ENCODE data around the gene MARK3.

GRCh38 chr14:103456167-103456835, 71.1 kb downstream of the MARK3 start:
- TF ChIP-seq, protein P1, sequence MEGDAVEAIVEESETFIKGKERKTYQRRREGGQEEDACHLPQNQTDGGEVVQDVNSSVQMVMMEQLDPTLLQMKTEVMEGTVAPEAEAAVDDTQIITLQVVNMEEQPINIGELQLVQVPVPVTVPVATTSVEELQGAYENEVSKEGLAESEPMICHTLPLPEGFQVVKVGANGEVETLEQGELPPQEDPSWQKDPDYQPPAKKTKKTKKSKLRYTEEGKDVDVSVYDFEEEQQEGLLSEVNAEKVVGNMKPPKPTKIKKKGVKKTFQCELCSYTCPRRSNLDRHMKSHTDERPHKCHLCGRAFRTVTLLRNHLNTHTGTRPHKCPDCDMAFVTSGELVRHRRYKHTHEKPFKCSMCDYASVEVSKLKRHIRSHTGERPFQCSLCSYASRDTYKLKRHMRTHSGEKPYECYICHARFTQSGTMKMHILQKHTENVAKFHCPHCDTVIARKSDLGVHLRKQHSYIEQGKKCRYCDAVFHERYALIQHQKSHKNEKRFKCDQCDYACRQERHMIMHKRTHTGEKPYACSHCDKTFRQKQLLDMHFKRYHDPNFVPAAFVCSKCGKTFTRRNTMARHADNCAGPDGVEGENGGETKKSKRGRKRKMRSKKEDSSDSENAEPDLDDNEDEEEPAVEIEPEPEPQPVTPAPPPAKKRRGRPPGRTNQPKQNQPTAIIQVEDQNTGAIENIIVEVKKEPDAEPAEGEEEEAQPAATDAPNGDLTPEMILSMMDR (IDR thresholded peaks at IDR 0.05), result no peak
- TF ChIP-seq POLR2A (IDR thresholded peaks at IDR 0.05), result no peak
- TF ChIP-seq EP300 (IDR thresholded peaks at IDR 0.05), result no peak
